Endodermal cell (in vitro differentiated cells): Measurements from ENCODE around the gene TBCEL. TPM values are rescaled to one million over a fixed set of nuclear protein-coding genes. Genes with fewer than 3 reads are reported as not detected.

Experiments used
- DNase-seq: peaks from one replicate; pipeline ENCODE4 v3.0.0-alpha.2; 2017
- H3K27ac ChIP-seq: 2 replicates; pipeline ENCODE4 v1.5.1; 2013; ENCODE audit warnings: mild to moderate bottlenecking, low read depth, low read length, moderate library complexity
- H3K27me3 ChIP-seq: 2 replicates; pipeline ENCODE4 v1.6.1; 2013; ENCODE audit warnings: mild to moderate bottlenecking, low read length, moderate library complexity; ENCODE audit not compliant: insufficient read depth, control insufficient read depth, poor library complexity, severe bottlenecking
- H3K36me3 ChIP-seq: 2 replicates; pipeline ENCODE4 v1.7.0; 2013; ENCODE audit warnings: mild to moderate bottlenecking, low read length, moderate library complexity; ENCODE audit not compliant: control insufficient read depth, insufficient read depth
- H3K4me1 ChIP-seq: one replicate; pipeline ENCODE4 v1.7.0; 2013; ENCODE audit warnings: low read length; ENCODE audit not compliant: control insufficient read depth, insufficient read depth
- H3K4me3 ChIP-seq: 2 replicates; pipeline ENCODE4 v1.5.1; 2013; ENCODE audit warnings: mild to moderate bottlenecking, low read length, moderate library complexity
- H3K9ac ChIP-seq: 2 replicates; pipeline ENCODE4 v1.6.1; 2013; ENCODE audit warnings: mild to moderate bottlenecking, low read length, moderate library complexity; ENCODE audit not compliant: poor library complexity, severe bottlenecking; ENCODE audit errors: extremely low read depth
- H3K9me3 ChIP-seq: 2 replicates; pipeline ENCODE4 v1.6.1; 2013; ENCODE audit warnings: mild to moderate bottlenecking, low read length, moderate library complexity; ENCODE audit not compliant: control insufficient read depth
- H3K27ac Mint-ChIP-seq: 2 replicates; pipeline ENCODE4 v1.8.0; 2020; ENCODE audit warnings: mixed read lengths
- H3K27me3 Mint-ChIP-seq: 2 replicates; pipeline ENCODE4 v1.8.0; 2021; ENCODE audit warnings: mild to moderate bottlenecking, mixed read lengths; ENCODE audit not compliant: insufficient read depth
- H3K36me3 Mint-ChIP-seq: 2 replicates; pipeline ENCODE4 v1.8.0; 2020; ENCODE audit warnings: low read depth, mixed read lengths
- H3K4me1 Mint-ChIP-seq: 2 replicates; pipeline ENCODE4 v1.8.0; 2020; ENCODE audit warnings: mixed read lengths
- H3K4me3 Mint-ChIP-seq: 2 replicates; pipeline ENCODE4 v1.8.0; 2020; ENCODE audit warnings: mild to moderate bottlenecking, moderate library complexity, mixed read lengths
- H3K9me3 Mint-ChIP-seq: 2 replicates; pipeline ENCODE4 v1.8.0; 2020; ENCODE audit warnings: mild to moderate bottlenecking, mixed read lengths
- WGBS, 2 experiments: methylation state at CpG; one replicate each; pipeline versions ENCODE4 v1.1.5 to v1.1.7; 2013; ENCODE audit warnings: missing lambda C conversion rate in 2 of 2, mixed read lengths in 1 of 2; ENCODE audit not compliant: insufficient coverage in 1 of 2, insufficient read length in 1 of 2; 5-methylcytosine and 5-hydroxymethylcytosine counted together
- total RNA-seq, 2 donors: library from RNA; stranded (reverse); fragmentation: NEBNext Ultra II Directional in 1 of 2; extraction: Animal tissue kit (Norgen Biotek cat#: 25700) in 1 of 2; gene quantifications; 2 replicates in 1 of 2; 3 replicates in 1 of 2; pipeline ENCODE4 v1.2.1, GENCODE V29; 2021
- TF ChIP-seq, protein P1 (sequence below): fragments of 200-600 bp; sonication (generic); conservative IDR thresholded peaks from 2 replicates; pipeline ENCODE4 v1.5.0; 2021; ENCODE audit warnings: antibody characterized with exemption, mild to moderate bottlenecking

TBCEL gene
- total RNA-seq, 2 donors from 2014 or later, result 23.5 to 26.1 TPM

DNA sequence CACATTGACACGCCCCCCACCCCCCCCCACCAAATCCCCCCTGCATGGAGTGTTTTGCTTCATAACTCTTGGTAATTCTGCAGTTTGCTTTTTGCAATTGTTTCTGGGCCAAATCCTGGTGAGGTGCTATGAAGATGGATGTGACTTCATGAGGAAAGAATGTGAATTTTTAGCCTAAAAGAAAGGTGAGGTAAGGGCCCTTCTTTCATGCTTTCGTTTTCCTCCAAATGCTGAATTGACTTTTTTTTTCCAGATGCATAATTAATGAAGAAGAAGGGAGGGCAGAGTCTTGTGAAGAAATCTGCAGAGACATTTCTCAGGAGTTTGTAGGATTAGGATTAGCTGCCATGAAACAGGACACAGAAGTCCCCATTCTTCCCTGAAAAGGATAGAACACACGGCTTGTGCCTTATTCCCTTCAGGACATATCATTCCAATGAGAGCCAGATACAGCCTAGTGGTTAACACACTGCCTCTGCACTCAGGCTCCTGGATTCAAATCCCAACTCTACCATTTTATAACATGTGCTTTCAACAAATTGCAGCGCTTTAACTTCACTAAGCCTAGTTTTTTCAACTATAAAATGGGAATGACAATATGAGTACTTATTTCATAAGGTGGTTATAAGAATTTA lies 19.6 kb upstream of the TBCEL start:
- TF ChIP-seq, protein P1, sequence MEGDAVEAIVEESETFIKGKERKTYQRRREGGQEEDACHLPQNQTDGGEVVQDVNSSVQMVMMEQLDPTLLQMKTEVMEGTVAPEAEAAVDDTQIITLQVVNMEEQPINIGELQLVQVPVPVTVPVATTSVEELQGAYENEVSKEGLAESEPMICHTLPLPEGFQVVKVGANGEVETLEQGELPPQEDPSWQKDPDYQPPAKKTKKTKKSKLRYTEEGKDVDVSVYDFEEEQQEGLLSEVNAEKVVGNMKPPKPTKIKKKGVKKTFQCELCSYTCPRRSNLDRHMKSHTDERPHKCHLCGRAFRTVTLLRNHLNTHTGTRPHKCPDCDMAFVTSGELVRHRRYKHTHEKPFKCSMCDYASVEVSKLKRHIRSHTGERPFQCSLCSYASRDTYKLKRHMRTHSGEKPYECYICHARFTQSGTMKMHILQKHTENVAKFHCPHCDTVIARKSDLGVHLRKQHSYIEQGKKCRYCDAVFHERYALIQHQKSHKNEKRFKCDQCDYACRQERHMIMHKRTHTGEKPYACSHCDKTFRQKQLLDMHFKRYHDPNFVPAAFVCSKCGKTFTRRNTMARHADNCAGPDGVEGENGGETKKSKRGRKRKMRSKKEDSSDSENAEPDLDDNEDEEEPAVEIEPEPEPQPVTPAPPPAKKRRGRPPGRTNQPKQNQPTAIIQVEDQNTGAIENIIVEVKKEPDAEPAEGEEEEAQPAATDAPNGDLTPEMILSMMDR, result peak; percentile 11
- 60 to 72% methylated on average over 2 to 3 of the region's 4 CpGs for WGBS, 2 experiments
- Histone ChIP-seq H3K4me1 (no peaks in the 10 kb centered on the region), H3K4me3 (no peak overlapping the region), H3K27ac (no peak overlapping the region), H3K9me3 (no peaks in the 10 kb centered on the region), H3K36me3 (no peaks in the 10 kb centered on the region), H3K9ac (no peak overlapping the region), H3K27me3 (no peaks in the 10 kb centered on the region)
- H3K4me1 Mint-ChIP-seq, result peaks cover 9% of the 10 kb centered on the region
- H3K27me3 Mint-ChIP-seq, result no peaks in the 10 kb centered on the region
- no peak for DNase-seq
- peaks cover 4% of the 10 kb centered on the region for H3K9me3 Mint-ChIP-seq
- H3K36me3 Mint-ChIP-seq, result no peaks in the 10 kb centered on the region
- peak overlapping the region; percentile 28 for H3K27ac Mint-ChIP-seq
- no peak overlapping the region for H3K4me3 Mint-ChIP-seq

DNA sequence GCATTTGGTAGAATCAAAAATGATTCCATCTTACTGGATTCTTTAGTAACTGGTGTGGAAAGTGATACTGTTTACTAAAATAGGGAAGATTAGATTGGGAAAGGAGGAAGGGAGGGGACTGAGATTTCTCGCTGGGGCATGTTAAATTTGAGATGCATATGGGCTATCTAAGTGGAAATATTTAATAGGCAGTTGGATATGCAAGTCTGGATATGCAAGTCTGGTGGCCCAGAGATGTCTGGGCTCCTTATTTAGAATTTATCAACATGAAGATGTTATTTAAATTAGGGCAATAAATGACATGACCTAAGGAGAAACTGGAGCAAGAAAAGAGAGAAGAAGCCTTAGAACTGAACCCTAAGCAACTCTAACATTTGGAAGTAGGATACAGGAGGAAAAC lies 17.0 kb upstream of the TBCEL start:
- Histone ChIP-seq H3K9ac (no peak overlapping the region), H3K27me3 (no peaks in the 10 kb centered on the region), H3K4me1 (no peaks in the 10 kb centered on the region), H3K9me3 (no peaks in the 10 kb centered on the region), H3K4me3 (no peak overlapping the region), H3K36me3 (no peaks in the 10 kb centered on the region), H3K27ac (no peak overlapping the region)
- Mint-ChIP-seq H3K27me3 (no peaks in the 10 kb centered on the region), H3K4me1 (peaks cover 9% of the 10 kb centered on the region), H3K27ac (no peak overlapping the region), H3K36me3 (no peaks in the 10 kb centered on the region), H3K4me3 (no peak overlapping the region), H3K9me3 (peaks cover 4% of the 10 kb centered on the region)
- WGBS, 2 experiments, result 100% methylated on average over 1 of the region's 1 CpG
- no peak for DNase-seq
- TF ChIP-seq, protein P1, result no peak

DNA sequence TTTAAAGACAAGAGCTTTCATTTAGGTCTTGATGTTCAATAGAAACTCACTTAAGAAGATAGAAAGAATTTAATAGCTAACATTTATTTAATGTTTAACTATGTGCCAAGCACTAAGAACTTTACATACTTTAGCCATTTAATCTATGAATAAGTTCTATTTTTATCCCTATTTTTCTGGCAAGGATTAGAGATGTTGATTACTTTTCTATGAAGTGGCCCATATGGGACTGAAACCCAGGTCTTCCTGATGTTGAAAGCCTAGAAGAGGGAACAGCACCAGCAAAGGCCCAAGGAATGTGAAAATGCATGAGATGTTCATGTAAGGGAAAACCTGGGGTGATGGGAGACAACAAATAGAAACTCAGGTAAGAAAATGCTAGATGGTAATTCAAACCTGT lies 15.4 kb upstream of the TBCEL start:
- Histone ChIP-seq H3K9ac (no peak overlapping the region), H3K9me3 (no peaks in the 10 kb centered on the region), H3K4me3 (no peak overlapping the region), H3K27ac (no peak overlapping the region), H3K27me3 (no peaks in the 10 kb centered on the region), H3K36me3 (no peaks in the 10 kb centered on the region), H3K4me1 (no peaks in the 10 kb centered on the region)
- no peak for DNase-seq
- H3K4me1 Mint-ChIP-seq, result peaks cover 6% of the 10 kb centered on the region
- no peaks in the 10 kb centered on the region for H3K36me3 Mint-ChIP-seq
- TF ChIP-seq, protein P1, result no peak
- no peak overlapping the region for H3K4me3 Mint-ChIP-seq
- peaks cover 6% of the 10 kb centered on the region for H3K9me3 Mint-ChIP-seq
- H3K27ac Mint-ChIP-seq, result no peak overlapping the region
- H3K27me3 Mint-ChIP-seq, result no peaks in the 10 kb centered on the region
